ENCODE results near the gene DCLK2. TPM values are rescaled to one million over a fixed set of nuclear protein-coding genes. Genes with fewer than 3 reads are reported as not detected.

DCLK2 gene
- total RNA-seq, 1 experiment from 2014 or later: 1.2 TPM

DNA sequence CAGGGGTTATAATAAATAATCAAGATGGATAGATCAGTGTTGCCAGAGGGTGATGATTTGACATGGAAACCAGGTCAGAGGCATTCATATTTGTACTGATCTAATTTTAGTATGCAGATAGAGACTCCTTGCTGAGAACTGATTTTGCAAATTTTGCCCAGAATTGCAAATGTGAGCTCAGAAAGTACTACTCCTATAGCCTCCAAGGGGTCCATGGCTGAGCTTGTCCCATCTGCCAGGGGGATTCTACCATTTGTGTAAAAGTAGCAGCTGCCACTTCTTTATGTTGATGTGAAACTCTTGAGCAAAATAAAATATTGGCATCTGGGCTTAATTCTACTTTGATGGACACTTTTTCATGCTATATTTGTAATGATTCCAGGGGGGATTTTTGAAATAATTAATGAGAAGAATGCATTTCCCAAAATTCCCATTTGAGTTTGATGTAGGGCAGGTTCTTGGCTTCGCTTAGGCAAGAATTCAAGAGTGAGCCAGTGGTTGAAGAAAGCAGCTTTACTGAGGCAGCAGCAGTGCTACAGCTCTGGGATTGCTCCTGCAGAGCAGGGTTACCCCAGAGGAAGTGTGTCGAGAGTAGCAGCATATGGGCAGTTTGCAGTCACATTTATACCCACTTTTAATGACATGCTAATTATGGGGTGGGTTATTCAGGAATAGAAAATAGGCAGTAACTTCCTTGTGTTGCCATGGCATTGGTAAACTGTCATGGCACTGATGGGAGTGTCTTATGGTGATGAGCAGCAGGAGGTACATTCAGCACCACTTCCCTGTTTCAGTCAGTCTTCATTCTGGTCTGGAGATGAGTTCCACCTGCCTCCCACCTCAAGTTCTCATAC, 38.7 kb upstream of the DCLK2 start:
- ATAC-seq (no peak), DNase-seq (no peak)
- H3K79me2 ChIP-seq (ENCODE audit: low read length): no peaks in the 10 kb centered on the region
- no TSS peak for BruUV-seq (replicated peaks)
- no peak overlapping the region for H3K4me3 ChIP-seq (ENCODE audit: low read length)
- TF ChIP-seq, protein P1, sequence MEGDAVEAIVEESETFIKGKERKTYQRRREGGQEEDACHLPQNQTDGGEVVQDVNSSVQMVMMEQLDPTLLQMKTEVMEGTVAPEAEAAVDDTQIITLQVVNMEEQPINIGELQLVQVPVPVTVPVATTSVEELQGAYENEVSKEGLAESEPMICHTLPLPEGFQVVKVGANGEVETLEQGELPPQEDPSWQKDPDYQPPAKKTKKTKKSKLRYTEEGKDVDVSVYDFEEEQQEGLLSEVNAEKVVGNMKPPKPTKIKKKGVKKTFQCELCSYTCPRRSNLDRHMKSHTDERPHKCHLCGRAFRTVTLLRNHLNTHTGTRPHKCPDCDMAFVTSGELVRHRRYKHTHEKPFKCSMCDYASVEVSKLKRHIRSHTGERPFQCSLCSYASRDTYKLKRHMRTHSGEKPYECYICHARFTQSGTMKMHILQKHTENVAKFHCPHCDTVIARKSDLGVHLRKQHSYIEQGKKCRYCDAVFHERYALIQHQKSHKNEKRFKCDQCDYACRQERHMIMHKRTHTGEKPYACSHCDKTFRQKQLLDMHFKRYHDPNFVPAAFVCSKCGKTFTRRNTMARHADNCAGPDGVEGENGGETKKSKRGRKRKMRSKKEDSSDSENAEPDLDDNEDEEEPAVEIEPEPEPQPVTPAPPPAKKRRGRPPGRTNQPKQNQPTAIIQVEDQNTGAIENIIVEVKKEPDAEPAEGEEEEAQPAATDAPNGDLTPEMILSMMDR (conservative IDR thresholded peaks at IDR 0.05; ENCODE audit: low read depth, low read length): no peak
- TF ChIP-seq EZH2phosphoT487 (IDR thresholded peaks at IDR 0.05; ENCODE audit: borderline replicate concordance, low read length): no peak
- no peak for TF ChIP-seq EZH2 (IDR thresholded peaks at IDR 0.05; ENCODE audit: low read length, unreplicated experiment)
- H3K27ac ChIP-seq (ENCODE audit: low read length): no peak overlapping the region
- H2AFZ ChIP-seq (ENCODE audit: low read length): no peak overlapping the region
- no peaks in the 10 kb centered on the region for H3K36me3 ChIP-seq (ENCODE audit: low read depth, low read length)
- no peaks in the 10 kb centered on the region for H3K9me3 ChIP-seq (ENCODE audit: low read length)
- no peak overlapping the region for H3K4me2 ChIP-seq (ENCODE audit: low read length)
- H3K27me3 ChIP-seq (ENCODE audit: low read length): no peaks in the 10 kb centered on the region
- H4K20me1 ChIP-seq (ENCODE audit: low read length): no peaks in the 10 kb centered on the region
- no peaks in the 10 kb centered on the region for H3K9me2 ChIP-seq (replicated peaks; ENCODE audit: low read length)
- no peaks in the 10 kb centered on the region for H3K4me1 ChIP-seq (ENCODE audit: insufficient read depth, low read length)
- no peak overlapping the region for H3K9ac ChIP-seq (ENCODE audit: low read length)
- ChIA-PET CTCF (no interaction called here), POLR2A (ENCODE audit: unreplicated experiment) (no interaction called here)
- intact Hi-C loops (cut with micrococcal nuclease): no loop called here
- no peaks in the 10 kb centered on the region for H3F3A ChIP-seq (ENCODE audit: low read length, unreplicated experiment)

DNA sequence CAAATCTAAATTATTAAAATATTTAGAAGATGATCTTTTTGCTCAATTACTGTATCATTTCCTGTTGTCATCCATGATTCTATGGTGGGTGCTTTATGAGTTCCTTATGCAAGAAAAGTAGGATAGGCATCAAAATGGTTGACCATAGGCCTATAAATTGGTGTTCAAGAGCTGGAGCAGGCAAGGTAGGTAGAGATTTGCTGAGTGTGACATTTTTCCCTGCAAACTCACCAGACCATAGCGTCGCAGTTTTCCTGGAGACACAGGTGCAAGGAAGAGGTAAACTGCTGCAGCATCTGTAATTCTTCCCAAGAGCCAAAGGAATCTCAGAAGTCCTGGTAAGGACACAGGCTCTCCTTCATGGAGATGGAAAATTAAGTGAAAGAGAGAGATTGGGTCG, 33.7 kb upstream of the DCLK2 start:
- no peaks in the 10 kb centered on the region for H3K9me3 ChIP-seq (ENCODE audit: low read length)
- H3K4me3 ChIP-seq (ENCODE audit: low read length): no peak overlapping the region
- H4K20me1 ChIP-seq (ENCODE audit: low read length): no peaks in the 10 kb centered on the region
- no peaks in the 10 kb centered on the region for H3K27me3 ChIP-seq (ENCODE audit: low read length)
- H3K79me2 ChIP-seq (ENCODE audit: low read length): no peaks in the 10 kb centered on the region
- BruUV-seq (replicated peaks): no TSS peak
- no peak overlapping the region for H3K4me2 ChIP-seq (ENCODE audit: low read length)
- no peak overlapping the region for H3K9ac ChIP-seq (ENCODE audit: low read length)
- no peak for TF ChIP-seq EZH2phosphoT487 (IDR thresholded peaks at IDR 0.05; ENCODE audit: borderline replicate concordance, low read length)
- TF ChIP-seq, protein P1 (conservative IDR thresholded peaks at IDR 0.05; ENCODE audit: low read depth, low read length): no peak
- TF ChIP-seq EZH2 (IDR thresholded peaks at IDR 0.05; ENCODE audit: low read length, unreplicated experiment): no peak
- H3K4me1 ChIP-seq (ENCODE audit: insufficient read depth, low read length): no peaks in the 10 kb centered on the region
- H3K36me3 ChIP-seq (ENCODE audit: low read depth, low read length): no peaks in the 10 kb centered on the region
- H3K9me2 ChIP-seq (replicated peaks; ENCODE audit: low read length): no peaks in the 10 kb centered on the region
- no peaks in the 10 kb centered on the region for H3F3A ChIP-seq (ENCODE audit: low read length, unreplicated experiment)
- intact Hi-C loops (cut with micrococcal nuclease): no loop called here
- H3K27ac ChIP-seq (ENCODE audit: low read length): no peak overlapping the region
- DNase-seq: no peak
- H2AFZ ChIP-seq (ENCODE audit: low read length): no peak overlapping the region
- ChIA-PET CTCF (no interaction called here), POLR2A (ENCODE audit: unreplicated experiment) (no interaction called here)
- ATAC-seq: no peak

DNA sequence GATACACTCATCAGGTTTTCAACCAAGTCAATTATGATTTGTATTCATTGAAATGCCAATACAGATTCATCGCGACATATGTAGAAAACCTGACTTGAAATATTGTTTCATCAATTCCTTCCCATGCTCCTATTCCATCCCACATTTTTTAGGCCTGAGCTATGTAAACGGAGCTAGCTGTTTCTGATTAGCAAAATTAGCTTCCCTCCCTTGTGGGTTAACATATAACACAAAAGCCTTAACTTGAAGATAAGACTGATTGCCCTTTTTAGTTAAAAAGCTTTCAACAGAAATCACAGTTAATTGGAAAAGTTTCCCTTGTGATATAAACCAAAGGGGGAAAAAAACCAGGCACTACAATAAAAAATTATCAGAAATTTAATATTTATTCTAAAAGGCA, 32.8 kb upstream of the DCLK2 start:
- CTCF ChIA-PET: no interaction called here
- H3K4me3 ChIP-seq (ENCODE audit: low read length): no peak overlapping the region
- H3K36me3 ChIP-seq (ENCODE audit: low read depth, low read length): no peaks in the 10 kb centered on the region

More for the DNA sequence above, 32.8 kb upstream of the DCLK2 start:
- no peaks in the 10 kb centered on the region for H3K4me1 ChIP-seq (ENCODE audit: insufficient read depth, low read length)
- H4K20me1 ChIP-seq (ENCODE audit: low read length): no peaks in the 10 kb centered on the region
- no peak overlapping the region for H3K9ac ChIP-seq (ENCODE audit: low read length)
- H3K27ac ChIP-seq (ENCODE audit: low read length): no peak overlapping the region
- H3K79me2 ChIP-seq (ENCODE audit: low read length): no peaks in the 10 kb centered on the region
- intact Hi-C loops (cut with micrococcal nuclease): no loop called here
- no peak overlapping the region for H3K4me2 ChIP-seq (ENCODE audit: low read length)
- H3K9me3 ChIP-seq (ENCODE audit: low read length): no peaks in the 10 kb centered on the region
- TF ChIP-seq, protein P1 (conservative IDR thresholded peaks at IDR 0.05; ENCODE audit: low read depth, low read length): no peak
- TF ChIP-seq EZH2 (IDR thresholded peaks at IDR 0.05; ENCODE audit: low read length, unreplicated experiment) (no peak), EZH2phosphoT487 (IDR thresholded peaks at IDR 0.05; ENCODE audit: borderline replicate concordance, low read length) (no peak)
- H3F3A ChIP-seq (ENCODE audit: low read length, unreplicated experiment): no peaks in the 10 kb centered on the region
- POLR2A ChIA-PET (ENCODE audit: unreplicated experiment): no interaction called here
- H3K27me3 ChIP-seq (ENCODE audit: low read length): no peaks in the 10 kb centered on the region
- ATAC-seq (no peak), DNase-seq (no peak)
- no peaks in the 10 kb centered on the region for H3K9me2 ChIP-seq (replicated peaks; ENCODE audit: low read length)
- no peak overlapping the region for H2AFZ ChIP-seq (ENCODE audit: low read length)
- no TSS peak for BruUV-seq (replicated peaks)
